H1 (cell line): ENCODE data around the gene RBL1. TPM values are rescaled to one million over a fixed set of nuclear protein-coding genes. Genes with fewer than 3 reads are reported as not detected.

ENCODE experiments used
- POU5F1 ChIP-seq: IDR thresholded peaks from 2 replicates; pipeline ENCODE4 v1.6.1; 2011; ENCODE audit warnings: low read depth, mild to moderate bottlenecking, low read length, moderate library complexity
- SRF ChIP-seq: IDR thresholded peaks from 2 replicates; pipeline ENCODE4 v1.6.1; 2011; ENCODE audit warnings: mild to moderate bottlenecking, low read depth, low read length, moderate library complexity
- polyA plus RNA-seq, 7 experiments: library from polyadenylated mRNA; depleted of rRNA in 3 of 7; stranded (reverse) in 5 of 7; unstranded in 2 of 7; fragments of >200 nt in 5 of 7; fragments of 200-250 nt in 2 of 7; gene quantifications; 1 replicate in 5 of 7; 2 replicates in 1 of 7; 4 replicates in 1 of 7; pipeline versions ENCODE4 v1.2.1 to v1.2.3, GENCODE V29; 2011 to 2013; ENCODE audit warnings: missing spikeins in 2 of 7, mixed read lengths in 2 of 7
- total RNA-seq: library from RNA; stranded (reverse); fragmentation: NEBNext Ultra II Directional; extraction: Animal tissue kit (Norgen Biotek cat#: 25700); gene quantifications from 2 replicates; pipeline ENCODE4 v1.2.1, GENCODE V29; 2021
- TF ChIP-seq, protein P1 (sequence below): fragments of 300-600 bp; sonication (generic); IDR thresholded peaks from 2 replicates; pipeline ENCODE4 v1.7.1; 2012; ENCODE audit warnings: low read length, moderate library complexity, mild to moderate bottlenecking, inconsistent platforms; ENCODE audit not compliant: insufficient replicate concordance

The RBL1 gene
- total and polyA plus RNA-seq, 2 of the 8 experiments (the other 6 are each of a cell fraction or from before 2014, with no cell fraction given): 3.2 to 12.3 TPM

DNA sequence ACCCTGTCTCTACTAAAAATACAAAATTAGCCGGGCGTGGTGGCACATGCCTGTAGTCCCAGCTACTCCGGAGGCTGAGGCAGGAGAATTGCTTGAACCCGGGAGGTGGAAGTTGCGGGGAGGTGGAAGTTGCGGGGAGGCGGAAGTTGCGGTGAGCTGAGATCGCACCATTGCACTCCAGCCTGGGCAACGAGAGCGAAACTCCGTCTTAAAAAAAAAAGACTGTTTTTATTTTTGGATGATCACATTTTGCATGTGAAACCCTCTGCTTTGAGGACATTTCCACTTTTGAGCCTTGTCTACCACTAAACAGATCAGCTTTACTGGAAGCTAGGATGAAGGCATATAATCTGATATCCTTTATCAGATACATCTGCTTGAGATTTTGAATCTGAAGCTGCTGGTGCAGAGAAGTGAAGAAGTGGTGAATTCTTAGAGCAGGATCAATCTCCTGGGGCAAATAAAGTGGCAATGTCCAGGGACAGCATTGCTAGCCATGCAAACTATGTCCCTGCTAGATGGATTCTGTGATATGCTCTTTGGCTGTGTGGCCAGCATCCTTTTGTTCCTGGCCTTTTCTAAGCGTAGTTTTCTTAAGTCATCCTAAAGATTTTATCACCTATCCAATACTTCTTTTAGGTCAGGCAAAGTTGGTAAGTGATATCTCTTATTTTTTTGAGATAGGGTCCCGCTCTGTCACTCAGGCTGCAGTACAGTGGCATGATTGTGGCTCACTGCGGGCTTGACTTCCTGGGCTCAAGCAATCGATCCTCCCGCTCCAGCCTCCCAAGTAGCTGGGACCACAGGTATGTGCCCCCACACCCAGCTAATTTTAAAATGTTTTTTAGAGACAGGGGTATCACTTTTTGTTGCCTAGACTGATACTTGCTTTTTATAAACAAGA is 23.3 kb downstream of the RBL1 start (continued):
- TF ChIP-seq, protein P1, sequence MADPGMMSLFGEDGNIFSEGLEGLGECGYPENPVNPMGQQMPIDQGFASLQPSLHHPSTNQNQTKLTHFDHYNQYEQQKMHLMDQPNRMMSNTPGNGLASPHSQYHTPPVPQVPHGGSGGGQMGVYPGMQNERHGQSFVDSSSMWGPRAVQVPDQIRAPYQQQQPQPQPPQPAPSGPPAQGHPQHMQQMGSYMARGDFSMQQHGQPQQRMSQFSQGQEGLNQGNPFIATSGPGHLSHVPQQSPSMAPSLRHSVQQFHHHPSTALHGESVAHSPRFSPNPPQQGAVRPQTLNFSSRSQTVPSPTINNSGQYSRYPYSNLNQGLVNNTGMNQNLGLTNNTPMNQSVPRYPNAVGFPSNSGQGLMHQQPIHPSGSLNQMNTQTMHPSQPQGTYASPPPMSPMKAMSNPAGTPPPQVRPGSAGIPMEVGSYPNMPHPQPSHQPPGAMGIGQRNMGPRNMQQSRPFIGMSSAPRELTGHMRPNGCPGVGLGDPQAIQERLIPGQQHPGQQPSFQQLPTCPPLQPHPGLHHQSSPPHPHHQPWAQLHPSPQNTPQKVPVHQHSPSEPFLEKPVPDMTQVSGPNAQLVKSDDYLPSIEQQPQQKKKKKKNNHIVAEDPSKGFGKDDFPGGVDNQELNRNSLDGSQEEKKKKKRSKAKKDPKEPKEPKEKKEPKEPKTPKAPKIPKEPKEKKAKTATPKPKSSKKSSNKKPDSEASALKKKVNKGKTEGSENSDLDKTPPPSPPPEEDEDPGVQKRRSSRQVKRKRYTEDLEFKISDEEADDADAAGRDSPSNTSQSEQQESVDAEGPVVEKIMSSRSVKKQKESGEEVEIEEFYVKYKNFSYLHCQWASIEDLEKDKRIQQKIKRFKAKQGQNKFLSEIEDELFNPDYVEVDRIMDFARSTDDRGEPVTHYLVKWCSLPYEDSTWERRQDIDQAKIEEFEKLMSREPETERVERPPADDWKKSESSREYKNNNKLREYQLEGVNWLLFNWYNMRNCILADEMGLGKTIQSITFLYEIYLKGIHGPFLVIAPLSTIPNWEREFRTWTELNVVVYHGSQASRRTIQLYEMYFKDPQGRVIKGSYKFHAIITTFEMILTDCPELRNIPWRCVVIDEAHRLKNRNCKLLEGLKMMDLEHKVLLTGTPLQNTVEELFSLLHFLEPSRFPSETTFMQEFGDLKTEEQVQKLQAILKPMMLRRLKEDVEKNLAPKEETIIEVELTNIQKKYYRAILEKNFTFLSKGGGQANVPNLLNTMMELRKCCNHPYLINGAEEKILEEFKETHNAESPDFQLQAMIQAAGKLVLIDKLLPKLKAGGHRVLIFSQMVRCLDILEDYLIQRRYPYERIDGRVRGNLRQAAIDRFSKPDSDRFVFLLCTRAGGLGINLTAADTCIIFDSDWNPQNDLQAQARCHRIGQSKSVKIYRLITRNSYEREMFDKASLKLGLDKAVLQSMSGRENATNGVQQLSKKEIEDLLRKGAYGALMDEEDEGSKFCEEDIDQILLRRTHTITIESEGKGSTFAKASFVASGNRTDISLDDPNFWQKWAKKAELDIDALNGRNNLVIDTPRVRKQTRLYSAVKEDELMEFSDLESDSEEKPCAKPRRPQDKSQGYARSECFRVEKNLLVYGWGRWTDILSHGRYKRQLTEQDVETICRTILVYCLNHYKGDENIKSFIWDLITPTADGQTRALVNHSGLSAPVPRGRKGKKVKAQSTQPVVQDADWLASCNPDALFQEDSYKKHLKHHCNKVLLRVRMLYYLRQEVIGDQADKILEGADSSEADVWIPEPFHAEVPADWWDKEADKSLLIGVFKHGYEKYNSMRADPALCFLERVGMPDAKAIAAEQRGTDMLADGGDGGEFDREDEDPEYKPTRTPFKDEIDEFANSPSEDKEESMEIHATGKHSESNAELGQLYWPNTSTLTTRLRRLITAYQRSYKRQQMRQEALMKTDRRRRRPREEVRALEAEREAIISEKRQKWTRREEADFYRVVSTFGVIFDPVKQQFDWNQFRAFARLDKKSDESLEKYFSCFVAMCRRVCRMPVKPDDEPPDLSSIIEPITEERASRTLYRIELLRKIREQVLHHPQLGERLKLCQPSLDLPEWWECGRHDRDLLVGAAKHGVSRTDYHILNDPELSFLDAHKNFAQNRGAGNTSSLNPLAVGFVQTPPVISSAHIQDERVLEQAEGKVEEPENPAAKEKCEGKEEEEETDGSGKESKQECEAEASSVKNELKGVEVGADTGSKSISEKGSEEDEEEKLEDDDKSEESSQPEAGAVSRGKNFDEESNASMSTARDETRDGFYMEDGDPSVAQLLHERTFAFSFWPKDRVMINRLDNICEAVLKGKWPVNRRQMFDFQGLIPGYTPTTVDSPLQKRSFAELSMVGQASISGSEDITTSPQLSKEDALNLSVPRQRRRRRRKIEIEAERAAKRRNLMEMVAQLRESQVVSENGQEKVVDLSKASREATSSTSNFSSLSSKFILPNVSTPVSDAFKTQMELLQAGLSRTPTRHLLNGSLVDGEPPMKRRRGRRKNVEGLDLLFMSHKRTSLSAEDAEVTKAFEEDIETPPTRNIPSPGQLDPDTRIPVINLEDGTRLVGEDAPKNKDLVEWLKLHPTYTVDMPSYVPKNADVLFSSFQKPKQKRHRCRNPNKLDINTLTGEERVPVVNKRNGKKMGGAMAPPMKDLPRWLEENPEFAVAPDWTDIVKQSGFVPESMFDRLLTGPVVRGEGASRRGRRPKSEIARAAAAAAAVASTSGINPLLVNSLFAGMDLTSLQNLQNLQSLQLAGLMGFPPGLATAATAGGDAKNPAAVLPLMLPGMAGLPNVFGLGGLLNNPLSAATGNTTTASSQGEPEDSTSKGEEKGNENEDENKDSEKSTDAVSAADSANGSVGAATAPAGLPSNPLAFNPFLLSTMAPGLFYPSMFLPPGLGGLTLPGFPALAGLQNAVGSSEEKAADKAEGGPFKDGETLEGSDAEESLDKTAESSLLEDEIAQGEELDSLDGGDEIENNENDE: no peak
- TF ChIP-seq SRF (no peak), POU5F1 (no peak)
